ENCODE data around the gene CAMK1D.
A peak's percentile ranks its signal among the peaks of the same experiment; 100 is the strongest.
"Not testable (repeated sequence)": the region's sequence is repeated elsewhere in the genome, so short reads cannot be mapped to it uniquely, and the experiment has no call there.

Gene CAMK1D

GRCh38 chr10:12431151-12432101, 82.1 kb downstream of the CAMK1D start:
- DNase-seq, result no peak

- no peak for DNase-seq
Observed at GRCh38 chr10:12432402-12433189, 83.2 kb downstream of the CAMK1D start.

- no peak for DNase-seq
Observed at GRCh38 chr10:12434277-12434676, 84.9 kb downstream of the CAMK1D start.

GRCh38 chr10:12434677-12435076, 85.3 kb downstream of the CAMK1D start:
- DNase-seq, result not testable (repeated sequence)

- no peak for DNase-seq
Observed at GRCh38 chr10:12435348-12435747, 86.0 kb downstream of the CAMK1D start.

GRCh38 chr10:12438919-12439692, 89.8 kb downstream of the CAMK1D start:
- DNase-seq, result no peak

- DNase-seq, result not testable (repeated sequence)
Observed at GRCh38 chr10:12439767-12440166, 90.4 kb downstream of the CAMK1D start.

- no peak for DNase-seq
Observed at GRCh38 chr10:12443026-12443425, 93.7 kb downstream of the CAMK1D start.

- no peak for DNase-seq
Observed at GRCh38 chr10:12444981-12445700, 95.8 kb downstream of the CAMK1D start.

- DNase-seq, result no peak
Observed at GRCh38 chr10:12445701-12446334, 96.5 kb downstream of the CAMK1D start.

- DNase-seq, result no peak
Observed at GRCh38 chr10:12448340-12448728, 99.0 kb downstream of the CAMK1D start.

- peak; percentile 92 for DNase-seq
Observed at GRCh38 chr10:12448729-12449391, 99.5 kb downstream of the CAMK1D start.

- DNase-seq, result no peak
Observed at GRCh38 chr10:12455318-12455717, 106.0 kb downstream of the CAMK1D start.

- DNase-seq, result no peak
Observed at GRCh38 chr10:12455766-12456165, 106.4 kb downstream of the CAMK1D start.

GRCh38 chr10:12459340-12459739, 110.0 kb downstream of the CAMK1D start:
- no peak for DNase-seq

GRCh38 chr10:12459762-12460161, 110.4 kb downstream of the CAMK1D start:
- DNase-seq, result no peak

GRCh38 chr10:12463459-12463838, 114.1 kb downstream of the CAMK1D start:
- DNase-seq, result no peak

GRCh38 chr10:12465385-12466136, 116.2 kb downstream of the CAMK1D start:
- DNase-seq, result peak; percentile 39

- peak; percentile 17 for DNase-seq
Observed at GRCh38 chr10:12466704-12467305, 117.5 kb downstream of the CAMK1D start.

GRCh38 chr10:12469345-12469744, 120.0 kb downstream of the CAMK1D start:
- DNase-seq, result no peak

Data from activated CD4-positive, alpha-beta T cell treated with anti-CD3 and anti-CD28 coated beads, Interleukin-10, Interleukin-2, amounts not matched to agents 100 ng/mL and 50 ng/mL, durations not matched to agents 16 hours and 8 hours (primary cell).